ENCODE data around the gene OR5H6. TPM values are rescaled to one million over a fixed set of nuclear protein-coding genes. Genes with fewer than 3 reads are reported as not detected.

The OR5H6 gene
- polyA plus RNA-seq, 4 donors = not detected

Other genes with a start within 250 kb of the OR5H6 start
- under 1 TPM in 2 of 4 donors, not detected in 2; 0.04 to 0.10 TPM for gene GABRR3, start 228.9 kb upstream of the OR5H6 start, polyA plus RNA-seq (ENCODE audit: insufficient read length in 4 of 4)
- not detected for gene OR5AC2, start 177.1 kb upstream of the OR5H6 start, polyA plus RNA-seq (ENCODE audit: insufficient read length in 4 of 4)
- gene OR5H1, start 133.5 kb upstream of the OR5H6 start, polyA plus RNA-seq (ENCODE audit: insufficient read length in 4 of 4) = under 1 TPM in 2 of 4 donors, not detected in 2; 0.03 to 0.04 TPM
- gene OR5H14, start 116.8 kb upstream of the OR5H6 start, polyA plus RNA-seq (ENCODE audit: insufficient read length in 4 of 4) = under 1 TPM in 1 of 4 donors, not detected in 3; 0.01 TPM
- gene OR5H15, start 97.5 kb upstream of the OR5H6 start, polyA plus RNA-seq (ENCODE audit: insufficient read length in 4 of 4) = not detected
- not detected for gene OR5H2, start 18.3 kb downstream of the OR5H6 start, polyA plus RNA-seq (ENCODE audit: insufficient read length in 4 of 4)
- not detected for gene OR5K4, start 89.6 kb downstream of the OR5H6 start, polyA plus RNA-seq (ENCODE audit: insufficient read length in 4 of 4)
- gene OR5K3, start 126.4 kb downstream of the OR5H6 start, polyA plus RNA-seq (ENCODE audit: insufficient read length in 4 of 4) = not detected
- under 1 TPM in 1 of 4 donors, not detected in 3; 0.19 TPM for gene OR5K1, start 199.0 kb downstream of the OR5H6 start, polyA plus RNA-seq (ENCODE audit: insufficient read length in 4 of 4)
- under 1 TPM in 2 of 4 donors, not detected in 2; 0.35 TPM for gene OR5K2, start 233.4 kb downstream of the OR5H6 start, polyA plus RNA-seq (ENCODE audit: insufficient read length in 4 of 4)